Type B pancreatic cell (in vitro differentiated cells): ENCODE results near the gene RPN2. TPM values are rescaled to one million over a fixed set of nuclear protein-coding genes. Genes with fewer than 3 reads are reported as not detected.
"Not testable (repeated sequence)": the region's sequence is repeated elsewhere in the genome, so short reads cannot be mapped to it uniquely, and the experiment has no call there.

Source experiments
- DNase-seq: peaks from one replicate; pipeline ENCODE4 v3.0.0; 2021; ENCODE audit warnings: mixed read lengths; ENCODE audit not compliant: unreplicated experiment; ENCODE audit errors: extremely low spot score
- H3K27ac Mint-ChIP-seq: 2 replicates; pipeline ENCODE4 v1.8.0; 2021; ENCODE audit warnings: mild to moderate bottlenecking, mixed read lengths
- H3K27me3 Mint-ChIP-seq: 2 replicates; pipeline ENCODE4 v1.8.0; 2021; ENCODE audit warnings: mixed read lengths
- H3K36me3 Mint-ChIP-seq: 2 replicates; pipeline ENCODE4 v1.8.0; 2021; ENCODE audit warnings: mixed read lengths
- H3K4me1 Mint-ChIP-seq: one replicate; pipeline ENCODE4 v1.8.0; 2021; ENCODE audit warnings: mixed read lengths; ENCODE audit not compliant: unreplicated experiment
- H3K4me3 Mint-ChIP-seq: 2 replicates; pipeline ENCODE4 v1.8.0; 2021; ENCODE audit warnings: mild to moderate bottlenecking, mixed read lengths
- H3K9me3 Mint-ChIP-seq: 2 replicates; pipeline ENCODE4 v1.8.0; 2021; ENCODE audit warnings: mixed read lengths
- total RNA-seq: library from RNA; stranded (reverse); gene quantifications from 2 replicates; pipeline ENCODE4 v1.2.1, GENCODE V29; 2021; ENCODE audit warnings: low replicate concordance
- TF ChIP-seq, protein P1 (sequence below): fragments of 200-600 bp; sonication (generic); conservative IDR thresholded peaks from 2 replicates; pipeline ENCODE4 v1.5.0; 2021; ENCODE audit warnings: antibody characterized with exemption, mild to moderate bottlenecking

Gene RPN2
- total RNA-seq, 1 donor from 2014 or later, result 184 TPM

DNA sequence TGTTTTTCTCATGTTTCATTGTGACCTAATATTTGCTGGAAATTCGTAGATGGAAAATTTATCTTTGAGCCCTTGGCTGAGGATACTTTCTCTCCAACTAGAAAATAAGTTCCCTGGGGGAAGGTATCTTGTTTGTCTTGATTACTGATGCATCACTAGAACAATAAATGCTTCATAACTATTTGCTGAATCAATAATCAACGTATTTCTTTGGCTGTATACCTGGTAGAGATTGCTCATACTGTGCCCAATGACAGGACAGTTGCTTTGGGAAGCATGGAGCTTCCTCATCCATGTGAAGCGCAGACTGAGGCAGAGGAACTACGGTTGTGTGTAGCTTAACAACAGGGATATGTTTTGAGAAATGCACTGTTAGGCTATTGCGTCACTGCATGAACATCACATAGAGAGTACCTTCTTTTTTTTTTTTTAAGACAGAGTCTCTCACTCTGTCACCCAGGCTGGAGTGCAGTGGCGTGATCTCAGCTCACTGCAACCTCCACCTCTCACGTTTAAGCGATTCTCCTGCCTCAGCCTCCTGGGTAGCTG is 34.2 kb upstream of the RPN2 start:
- TF ChIP-seq, protein P1, sequence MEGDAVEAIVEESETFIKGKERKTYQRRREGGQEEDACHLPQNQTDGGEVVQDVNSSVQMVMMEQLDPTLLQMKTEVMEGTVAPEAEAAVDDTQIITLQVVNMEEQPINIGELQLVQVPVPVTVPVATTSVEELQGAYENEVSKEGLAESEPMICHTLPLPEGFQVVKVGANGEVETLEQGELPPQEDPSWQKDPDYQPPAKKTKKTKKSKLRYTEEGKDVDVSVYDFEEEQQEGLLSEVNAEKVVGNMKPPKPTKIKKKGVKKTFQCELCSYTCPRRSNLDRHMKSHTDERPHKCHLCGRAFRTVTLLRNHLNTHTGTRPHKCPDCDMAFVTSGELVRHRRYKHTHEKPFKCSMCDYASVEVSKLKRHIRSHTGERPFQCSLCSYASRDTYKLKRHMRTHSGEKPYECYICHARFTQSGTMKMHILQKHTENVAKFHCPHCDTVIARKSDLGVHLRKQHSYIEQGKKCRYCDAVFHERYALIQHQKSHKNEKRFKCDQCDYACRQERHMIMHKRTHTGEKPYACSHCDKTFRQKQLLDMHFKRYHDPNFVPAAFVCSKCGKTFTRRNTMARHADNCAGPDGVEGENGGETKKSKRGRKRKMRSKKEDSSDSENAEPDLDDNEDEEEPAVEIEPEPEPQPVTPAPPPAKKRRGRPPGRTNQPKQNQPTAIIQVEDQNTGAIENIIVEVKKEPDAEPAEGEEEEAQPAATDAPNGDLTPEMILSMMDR, result no peak
- Mint-ChIP-seq H3K4me1 (no peaks in the 10 kb centered on the region), H3K27ac (no peak overlapping the region), H3K36me3 (no peaks in the 10 kb centered on the region), H3K9me3 (no peaks in the 10 kb centered on the region), H3K27me3 (no peaks in the 10 kb centered on the region), H3K4me3 (no peak overlapping the region)
- DNase-seq, result no peak

DNA sequence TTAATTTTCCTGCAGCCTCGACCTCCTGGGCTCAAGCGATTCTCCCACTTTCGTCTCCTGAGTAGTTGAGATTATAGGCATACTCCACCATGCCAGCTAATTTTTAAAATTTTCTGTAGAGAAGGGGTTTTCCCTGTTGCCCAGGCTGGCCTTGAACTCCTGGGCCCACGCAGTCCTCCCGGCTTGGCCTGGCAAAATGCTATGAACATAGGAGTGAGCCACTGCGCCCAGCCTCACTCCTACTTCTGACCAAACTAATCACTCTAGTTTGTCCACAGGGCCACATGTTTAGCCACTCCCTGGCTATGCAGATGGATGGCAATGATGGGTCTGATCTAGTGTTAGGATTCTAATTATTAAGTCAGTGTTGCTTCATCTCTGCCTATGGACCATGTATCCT is 31.9 kb upstream of the RPN2 start:
- no peak overlapping the region for H3K27ac Mint-ChIP-seq
- TF ChIP-seq, protein P1, result no peak

DNA sequence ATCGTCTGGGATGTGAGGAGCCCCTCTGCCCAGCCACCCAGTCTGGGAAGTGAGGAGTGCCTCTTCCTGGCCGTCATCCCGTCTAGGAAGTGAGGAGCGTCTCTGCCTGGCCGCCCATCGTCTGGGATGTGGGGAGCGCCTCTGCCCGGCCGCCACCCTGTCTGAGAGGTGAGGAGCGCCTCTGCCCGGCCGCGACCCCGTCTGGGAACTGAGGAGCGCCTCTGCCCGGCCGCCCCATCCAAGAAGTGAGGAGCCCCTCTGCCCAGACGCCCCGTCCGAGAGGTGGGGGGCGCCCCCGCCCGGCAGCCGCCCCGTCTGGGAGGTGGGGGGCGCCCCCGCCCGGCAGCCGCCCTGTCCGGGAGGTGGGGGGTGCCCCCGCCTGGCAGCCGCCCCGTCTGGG is 28.3 kb upstream of the RPN2 start:
- not testable (repeated sequence) for H3K4me3 Mint-ChIP-seq, DNase-seq, H3K27ac Mint-ChIP-seq, H3K36me3 Mint-ChIP-seq, H3K4me1 Mint-ChIP-seq, H3K9me3 Mint-ChIP-seq, H3K27me3 Mint-ChIP-seq

More for the DNA sequence above, 31.9 kb upstream of the RPN2 start:
- H3K4me3 Mint-ChIP-seq, result no peak overlapping the region
- DNase-seq, result no peak
- H3K36me3 Mint-ChIP-seq, result no peaks in the 10 kb centered on the region
- H3K27me3 Mint-ChIP-seq, result no peaks in the 10 kb centered on the region
- H3K9me3 Mint-ChIP-seq, result no peaks in the 10 kb centered on the region
- H3K4me1 Mint-ChIP-seq, result no peaks in the 10 kb centered on the region

DNA sequence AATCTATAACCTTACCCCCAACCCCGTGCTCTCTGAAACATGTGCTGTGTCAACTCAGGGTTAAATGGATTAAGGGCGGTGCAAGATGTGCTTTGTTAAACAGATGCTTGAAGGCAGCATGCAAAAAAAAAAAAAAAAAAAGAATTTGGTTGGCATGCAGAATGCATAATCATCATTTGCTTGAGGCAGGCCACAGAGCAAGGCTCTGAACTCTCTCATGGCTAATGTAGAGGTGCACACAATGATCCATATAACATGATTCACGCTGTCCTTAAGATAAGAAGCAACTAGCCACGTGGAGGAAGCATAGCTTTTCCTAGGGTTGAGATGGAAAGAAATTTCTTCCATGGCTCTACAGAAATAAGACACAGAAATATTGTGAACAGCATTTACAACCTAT is 27.6 kb upstream of the RPN2 start:
- Mint-ChIP-seq H3K27ac (no peak overlapping the region), H3K36me3 (no peaks in the 10 kb centered on the region), H3K4me1 (no peaks in the 10 kb centered on the region), H3K4me3 (no peak overlapping the region), H3K27me3 (no peaks in the 10 kb centered on the region), H3K9me3 (no peaks in the 10 kb centered on the region)
- DNase-seq, result no peak
- TF ChIP-seq, protein P1, result no peak

DNA sequence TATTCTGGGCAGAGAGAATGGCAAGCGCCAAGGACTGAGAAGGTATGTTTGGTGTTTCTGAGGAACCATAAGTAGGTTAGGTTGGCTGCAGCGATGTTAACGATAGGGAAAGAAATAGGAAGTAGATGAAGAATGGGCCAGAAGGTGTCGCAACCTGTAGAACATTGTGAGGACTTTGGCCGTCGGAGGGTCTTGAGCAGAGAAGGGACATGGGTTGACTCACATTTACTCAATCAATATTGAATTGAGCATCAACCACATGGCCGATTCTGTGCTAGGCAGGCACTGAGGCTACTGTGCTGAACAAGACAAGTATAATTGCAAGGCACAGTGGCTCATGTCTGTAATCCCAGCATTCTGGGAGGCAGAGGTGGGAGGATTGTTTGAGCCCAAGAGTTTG is 26.8 kb upstream of the RPN2 start:
- H3K27ac Mint-ChIP-seq, result no peak overlapping the region
- no peak for DNase-seq
- no peak overlapping the region for H3K4me3 Mint-ChIP-seq
- H3K27me3 Mint-ChIP-seq, result no peaks in the 10 kb centered on the region
- TF ChIP-seq, protein P1, result no peak
- no peaks in the 10 kb centered on the region for H3K9me3 Mint-ChIP-seq
- no peaks in the 10 kb centered on the region for H3K4me1 Mint-ChIP-seq
- no peaks in the 10 kb centered on the region for H3K36me3 Mint-ChIP-seq

DNA sequence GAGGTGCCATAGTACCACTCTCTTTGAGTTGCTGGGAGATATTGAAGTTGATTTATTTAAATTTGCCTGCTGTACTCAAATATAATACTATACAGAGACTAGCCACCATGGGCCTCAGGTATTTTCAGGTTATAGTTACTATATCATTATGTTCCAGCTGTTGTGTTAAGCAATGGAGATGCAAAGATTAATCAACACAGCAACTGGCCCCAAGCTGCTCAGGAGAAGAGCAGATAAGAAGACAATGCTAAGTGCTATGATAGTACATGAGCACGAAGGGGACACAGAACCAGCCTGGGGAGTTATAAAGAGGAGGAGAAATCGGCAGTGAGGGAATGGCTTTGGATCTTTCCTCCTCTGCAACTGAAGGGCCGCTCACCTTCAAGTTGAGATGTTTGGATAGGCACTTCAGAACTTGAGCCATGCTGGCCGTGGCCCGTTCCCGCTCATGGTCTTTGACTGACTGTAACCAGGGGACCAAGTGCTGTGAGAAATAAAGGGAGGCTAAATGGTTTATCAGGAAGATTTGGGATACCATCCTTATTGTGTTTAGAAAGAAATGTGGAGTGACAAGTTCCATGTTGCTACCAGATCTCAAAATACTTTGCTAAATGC is 24.3 kb upstream of the RPN2 start:
- H3K36me3 Mint-ChIP-seq, result no peaks in the 10 kb centered on the region
- H3K9me3 Mint-ChIP-seq, result no peaks in the 10 kb centered on the region
- no peaks in the 10 kb centered on the region for H3K27me3 Mint-ChIP-seq
- no peak overlapping the region for H3K27ac Mint-ChIP-seq
- no peak overlapping the region for H3K4me3 Mint-ChIP-seq
- H3K4me1 Mint-ChIP-seq, result no peaks in the 10 kb centered on the region
- TF ChIP-seq, protein P1, result no peak
- no peak for DNase-seq
